Measurements from ENCODE around the gene G2E3. TPM values are rescaled to one million over a fixed set of nuclear protein-coding genes. Genes with fewer than 3 reads are reported as not detected.

Gene G2E3
- total and polyA plus RNA-seq, 2 donors (not counting 3 experiments of a cell fraction or from before 2014, with no cell fraction given), result 4.2 to 34.8 TPM

- CTCF ChIA-PET, result interaction anchor here (1.2 to 2.6 kb wide), 5 partner anchors 10 to 36 kb away, joined by 4 to 14 read pairs (median 6); no protein-coding TSS in a partner anchor
- Histone ChIP-seq H3K36me3 (ENCODE audit: control insufficient read depth in 2 of 2, extremely low read depth in 1 of 2, insufficient read depth in 2 of 2, low read length in 2 of 2) (no peaks in the 10 kb centered on the region), H3K27me3 (ENCODE audit: control insufficient read depth in 2 of 2, insufficient read depth in 2 of 2, low read length in 2 of 2) (no peaks in the 10 kb centered on the region), H3K9ac (replicated peaks; ENCODE audit: extremely low read depth, insufficient read depth, low read length) (peak overlapping the region; percentile 83), H3K4me2 (ENCODE audit: insufficient read depth, low read length) (peak overlapping the region; percentile 77), H3K27ac (ENCODE audit: insufficient read depth, low read depth, low read length) (peak overlapping the region; percentile 68), H4K20me1 (replicated peaks; ENCODE audit: control insufficient read depth, extremely low read depth, insufficient read depth, low read length) (no peaks in the 10 kb centered on the region), H3K4me3 (replicated peaks in 1 of 3; ENCODE audit: insufficient read depth in 1 of 3, low read depth in 1 of 3, low read length in 3 of 3) (peak overlapping the region; percentile 27 to 86 (median 78)), H3K9me3 (replicated peaks; ENCODE audit: control insufficient read depth, insufficient read depth, low read length) (no peaks in the 10 kb centered on the region), H3K9me1 (replicated peaks; ENCODE audit: control insufficient read depth, extremely low read depth, insufficient read depth, low read length) (no peaks in the 10 kb centered on the region), H2AFZ (ENCODE audit: low read depth, low read length) (peak overlapping the region; percentile 46), H3K79me2 (ENCODE audit: control insufficient read depth, insufficient read depth, low read length) (peaks cover 38% of the 10 kb centered on the region), H3K4me1 (ENCODE audit: control insufficient read depth, extremely low read depth, insufficient read depth, low read length) (peaks cover 7% of the 10 kb centered on the region)
- DNase-seq (ENCODE audit: low read depth, low spot score) (no peak), FAIRE-seq (peak; percentile 31)
- TF ChIP-seq POLR2AphosphoS5 (IDR thresholded peaks at IDR 0.05; ENCODE audit: insufficient read depth, low read depth, low read length) (no peak), MYC (IDR thresholded peaks at IDR 0.05; ENCODE audit: low read depth, low read length) (no peak), EZH2 (IDR thresholded peaks at IDR 0.05; ENCODE audit: borderline replicate concordance, low read depth, low read length, severe bottlenecking) (no peak), CTCF (IDR thresholded peaks at IDR 0.05; ENCODE audit: extremely low read depth in 1 of 2, insufficient read depth in 1 of 2, low read depth in 1 of 2, low read length in 2 of 2) (no peak), POLR2A (IDR thresholded peaks at IDR 0.05; ENCODE audit: low read depth, low read length) (no peak), GATA2 (IDR thresholded peaks at IDR 0.05; ENCODE audit: insufficient read depth, insufficient read length, low read depth, low read length) (no peak), MAX (IDR thresholded peaks at IDR 0.05; ENCODE audit: insufficient read depth, insufficient read length) (no peak), JUN (IDR thresholded peaks at IDR 0.05; ENCODE audit: borderline replicate concordance, insufficient read depth, insufficient read length, low read depth) (no peak), FOS (IDR thresholded peaks at IDR 0.05; ENCODE audit: borderline replicate concordance, insufficient read depth, low read length) (no peak)
- POLR2A ChIA-PET, result no interaction called here
- TSS peak; percentile 97 for BruUV-seq (replicated peaks)
- intact Hi-C loops (cut with micrococcal nuclease) (loop anchor here (10.0 kb wide), 1 partner anchor 397 kb away; no protein-coding TSS in a partner anchor), dilution Hi-C loops (cut with MboI; ENCODE audit: extremely low pct_ligation_motif_present, low sequenced_read_pairs) (no loop called here)
These were observed 62.5 kb downstream of the G2E3 start for GRCh38 chr14:30621354-30621939.

All from endothelial cell of umbilical vein (primary cell).